Activated B cell treated with CpG ODN at 0.5 μM for 24 hours (primary cell): Measurements from ENCODE around the gene RAB17. TPM values are rescaled to one million over a fixed set of nuclear protein-coding genes. Genes with fewer than 3 reads are reported as not detected.

Source experiments
- ATAC-seq: fragments of 200-7000 bp; cut with Tn5 transposase; one replicate; pipeline ENCODE4 v1.10.0; 2021; ENCODE audit warnings: low read depth, mild to moderate bottlenecking, moderate library complexity
- CTCF ChIA-PET: fragments of 350-600 bp; sonication (Branson Sonifier 250); formaldehyde crosslinking; loops from one replicate; lab custom pipeline; 2021; ENCODE audit warnings: antibody characterized with exemption; lab: Charles Lee
- POLR2A ChIA-PET: fragments of 350-600 bp; sonication (Branson Sonifier 250); formaldehyde crosslinking; loops from one replicate; lab custom pipeline; 2021; ENCODE audit warnings: antibody characterized with exemption; lab: Charles Lee
- DNase-seq: peaks from one replicate; pipeline ENCODE4 v3.0.0; 2022
- H3K27ac Mint-ChIP-seq: one replicate; pipeline ENCODE4 v1.8.0; 2020; ENCODE audit warnings: mixed read lengths
- H3K27me3 Mint-ChIP-seq: one replicate; pipeline ENCODE4 v1.8.0; 2021; ENCODE audit warnings: mixed read lengths
- H3K36me3 Mint-ChIP-seq: one replicate; pipeline ENCODE4 v1.8.0; 2021; ENCODE audit warnings: low read depth, mixed read lengths
- H3K4me1 Mint-ChIP-seq: one replicate; pipeline ENCODE4 v1.8.0; 2021; ENCODE audit warnings: mixed read lengths
- H3K4me3 Mint-ChIP-seq: one replicate; pipeline ENCODE4 v1.8.0; 2020; ENCODE audit warnings: mild to moderate bottlenecking, mixed read lengths
- H3K9me3 Mint-ChIP-seq: one replicate; pipeline ENCODE4 v1.8.0; 2020; ENCODE audit warnings: mixed read lengths
- CTCF ChIP-seq: fragments of 200-600 bp; IDR thresholded peaks from one replicate; pipeline ENCODE4 v1.8.0; 2022; ENCODE audit warnings: antibody characterized with exemption, mild to moderate bottlenecking
- intact Hi-C: fragments of 100-400 bp; cut with micrococcal nuclease; formaldehyde crosslinking; loops from one replicate; pipeline ENCODE4 v1.15.1; 2024
- total RNA-seq: library from RNA; stranded (reverse); gene quantifications from 2 replicates; pipeline ENCODE4 v1.2.3, GENCODE V29; 2022

The RAB17 gene
- total RNA-seq, 1 donor from 2014 or later, result not detected

GRCh38 chr2:237569041-237569440, 21.5 kb downstream of the RAB17 start:
- H3K36me3 Mint-ChIP-seq, result no peaks in the 10 kb centered on the region
- H3K9me3 Mint-ChIP-seq, result peaks cover 3% of the 10 kb centered on the region
- POLR2A ChIA-PET, result no interaction called here

GRCh38 chr2:237568121-237568660, 22.3 kb downstream of the RAB17 start:
- Mint-ChIP-seq H3K36me3 (no peaks in the 10 kb centered on the region), H3K4me1 (no peaks in the 10 kb centered on the region), H3K9me3 (peaks cover 3% of the 10 kb centered on the region), H3K27me3 (peaks cover 9% of the 10 kb centered on the region), H3K27ac (no peak overlapping the region), H3K4me3 (no peak overlapping the region)
- ATAC-seq (no peak), DNase-seq (no peak)
- ChIA-PET CTCF (no interaction called here), POLR2A (no interaction called here)
- no peak for TF ChIP-seq CTCF
- intact Hi-C loops, result no loop called here

More at GRCh38 chr2:237569041-237569440, 21.5 kb downstream of the RAB17 start:
- Mint-ChIP-seq H3K4me3 (no peak overlapping the region), H3K4me1 (no peaks in the 10 kb centered on the region), H3K27ac (no peak overlapping the region), H3K27me3 (peaks cover 11% of the 10 kb centered on the region)
- TF ChIP-seq CTCF, result no peak
- ATAC-seq (no peak), DNase-seq (no peak)
- CTCF ChIA-PET, result no interaction called here
- intact Hi-C loops, result no loop called here

- CTCF ChIA-PET, result no interaction called here
- H3K9me3 Mint-ChIP-seq, result peaks cover 3% of the 10 kb centered on the region
- no peak overlapping the region for H3K27ac Mint-ChIP-seq
- no peak overlapping the region for H3K4me3 Mint-ChIP-seq
- H3K27me3 Mint-ChIP-seq, result peaks cover 11% of the 10 kb centered on the region
- H3K4me1 Mint-ChIP-seq, result no peaks in the 10 kb centered on the region
- POLR2A ChIA-PET, result no interaction called here
- intact Hi-C loops, result no loop called here
- DNase-seq, result no peak
- no peak for ATAC-seq
- no peaks in the 10 kb centered on the region for H3K36me3 Mint-ChIP-seq
- TF ChIP-seq CTCF, result no peak
These were observed 23.1 kb downstream of the RAB17 start for GRCh38 chr2:237567276-237568029.

GRCh38 chr2:237566401-237567235, 23.9 kb downstream of the RAB17 start, which contains the start of gene PRLH:
TSS of gene PRLH (plus strand) at chr2:237566574. CDS start at chr2:237566574, 0 bp downstream.
- ChIA-PET POLR2A (no interaction called here), CTCF (no interaction called here)
- Mint-ChIP-seq H3K36me3 (no peaks in the 10 kb centered on the region), H3K27me3 (peaks cover 13% of the 10 kb centered on the region), H3K9me3 (peaks cover 3% of the 10 kb centered on the region), H3K4me3 (no peak within 1 kb of the TSS), H3K4me1 (no peaks in the 10 kb centered on the region), H3K27ac (no peak within 1 kb of the TSS)
- DNase-seq (no peak), ATAC-seq (no peak)
- intact Hi-C loops, result no loop called here
- TF ChIP-seq CTCF, result no peak

GRCh38 chr2:237565974-237566373, 24.6 kb downstream of the RAB17 start:
- Mint-ChIP-seq H3K36me3 (no peaks in the 10 kb centered on the region), H3K27ac (no peak overlapping the region), H3K4me3 (no peak overlapping the region), H3K4me1 (no peaks in the 10 kb centered on the region), H3K27me3 (peaks cover 13% of the 10 kb centered on the region), H3K9me3 (peaks cover 3% of the 10 kb centered on the region)
- no peak for DNase-seq
- intact Hi-C loops, result no loop called here
- ATAC-seq, result no peak
- CTCF ChIA-PET, result no interaction called here
- POLR2A ChIA-PET, result no interaction called here
- TF ChIP-seq CTCF, result no peak
